GM13976 (cell line): ENCODE results near the gene SLC35G4.

Experiments
- DNase-seq: peaks from one replicate; pipeline ENCODE4 v3.0.0; 2012; ENCODE audit warnings: low spot score
- in situ Hi-C: fragments of 300-500 bp; cut with MboI; formaldehyde crosslinking; loops from one replicate; pipeline ENCODE4 v1.12.0; 2022; ENCODE audit warnings: low sequenced_read_pairs, mixed read lengths, inconsistent platforms; ENCODE audit not compliant: unreplicated experiment
- TF ChIP-seq, protein P1 (sequence below): IDR thresholded peaks from 2 replicates; pipeline ENCODE4 v1.5.1; 2012; ENCODE audit warnings: borderline replicate concordance, mild to moderate bottlenecking; ENCODE audit not compliant: insufficient read depth; ENCODE audit errors: extremely low read depth, missing control alignments, control extremely low read depth

Gene SLC35G4

GRCh38 chr18:11572201-11572600, 37.2 kb upstream of the SLC35G4 start:
- in situ Hi-C loops: loop anchor here (25.0 kb wide), 1 partner anchor 1010 kb away; no protein-coding TSS in a partner anchor
- TF ChIP-seq, protein P1, sequence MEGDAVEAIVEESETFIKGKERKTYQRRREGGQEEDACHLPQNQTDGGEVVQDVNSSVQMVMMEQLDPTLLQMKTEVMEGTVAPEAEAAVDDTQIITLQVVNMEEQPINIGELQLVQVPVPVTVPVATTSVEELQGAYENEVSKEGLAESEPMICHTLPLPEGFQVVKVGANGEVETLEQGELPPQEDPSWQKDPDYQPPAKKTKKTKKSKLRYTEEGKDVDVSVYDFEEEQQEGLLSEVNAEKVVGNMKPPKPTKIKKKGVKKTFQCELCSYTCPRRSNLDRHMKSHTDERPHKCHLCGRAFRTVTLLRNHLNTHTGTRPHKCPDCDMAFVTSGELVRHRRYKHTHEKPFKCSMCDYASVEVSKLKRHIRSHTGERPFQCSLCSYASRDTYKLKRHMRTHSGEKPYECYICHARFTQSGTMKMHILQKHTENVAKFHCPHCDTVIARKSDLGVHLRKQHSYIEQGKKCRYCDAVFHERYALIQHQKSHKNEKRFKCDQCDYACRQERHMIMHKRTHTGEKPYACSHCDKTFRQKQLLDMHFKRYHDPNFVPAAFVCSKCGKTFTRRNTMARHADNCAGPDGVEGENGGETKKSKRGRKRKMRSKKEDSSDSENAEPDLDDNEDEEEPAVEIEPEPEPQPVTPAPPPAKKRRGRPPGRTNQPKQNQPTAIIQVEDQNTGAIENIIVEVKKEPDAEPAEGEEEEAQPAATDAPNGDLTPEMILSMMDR: no peak
- DNase-seq: no peak

DNA sequence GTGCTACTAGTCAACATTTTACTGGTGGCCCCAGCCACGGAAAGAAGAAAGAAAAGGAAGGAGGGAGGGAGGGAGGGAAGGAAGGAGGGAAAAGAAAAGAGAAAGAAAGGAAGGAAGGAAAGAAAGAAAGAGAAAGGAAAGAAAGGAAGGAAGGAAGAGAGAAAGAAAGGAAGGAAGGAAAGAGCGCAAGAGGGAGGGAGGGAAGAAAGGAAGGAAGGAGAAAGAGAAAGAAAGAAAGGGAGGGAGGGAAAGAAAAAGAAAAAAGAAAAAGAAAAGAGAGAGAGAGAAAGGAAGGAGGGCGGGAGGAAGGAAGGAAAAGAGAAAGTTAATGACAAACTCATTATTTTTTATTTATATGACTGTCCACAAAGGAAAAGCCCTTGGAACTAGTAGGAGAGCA, 34.9 kb upstream of the SLC35G4 start:
- in situ Hi-C loops: loop anchor here (25.0 kb wide), 1 partner anchor 1012 kb away; no protein-coding TSS in a partner anchor
- TF ChIP-seq, protein P1: no peak
- no peak for DNase-seq

GRCh38 chr18:11577271-11578112, 31.9 kb upstream of the SLC35G4 start:
- DNase-seq: no peak
- in situ Hi-C loops: no loop called here
- TF ChIP-seq, protein P1: no peak

DNA sequence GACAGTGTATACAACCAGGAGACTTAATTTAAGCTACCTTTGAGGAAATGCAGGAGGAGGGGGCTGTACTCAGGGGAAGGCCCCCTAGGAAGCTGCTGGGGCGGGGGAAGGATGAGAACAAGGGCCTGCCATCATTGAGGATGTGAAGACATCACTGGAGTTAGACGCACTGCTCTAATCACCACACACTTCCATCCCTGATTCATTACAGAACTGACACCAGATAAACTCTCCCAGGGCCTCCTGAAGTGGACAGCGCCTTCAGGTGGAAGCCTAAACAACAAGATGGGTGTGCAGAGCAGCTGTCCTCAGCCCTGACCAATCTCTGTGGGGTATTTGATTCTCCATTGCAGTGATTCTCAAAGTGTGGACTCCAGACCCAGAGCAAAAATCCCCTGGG, 30.6 kb upstream of the SLC35G4 start:
- in situ Hi-C loops: no loop called here
- TF ChIP-seq, protein P1: no peak
- peak; percentile 38 for DNase-seq

DNA sequence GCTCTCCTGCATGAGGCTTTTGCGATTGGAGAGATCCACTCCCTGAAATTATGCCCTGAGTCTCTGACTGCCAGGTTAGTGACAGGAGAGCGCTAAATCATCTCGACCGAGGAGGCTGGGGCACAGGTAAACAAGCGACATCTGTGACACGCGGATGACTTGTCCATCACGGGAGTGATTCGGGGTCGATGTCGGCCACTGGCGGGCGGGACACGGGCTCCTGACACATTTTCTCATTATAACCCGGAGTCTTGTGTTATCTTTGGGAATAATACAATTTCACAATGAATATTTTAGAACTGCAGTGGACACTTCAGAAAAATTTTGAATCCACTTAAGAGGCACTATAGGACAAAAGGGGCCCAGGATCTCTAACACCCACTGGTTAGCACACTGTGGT, 29.5 kb upstream of the SLC35G4 start:
- in situ Hi-C loops: no loop called here
- no peak for DNase-seq
- TF ChIP-seq, protein P1: no peak

DNA sequence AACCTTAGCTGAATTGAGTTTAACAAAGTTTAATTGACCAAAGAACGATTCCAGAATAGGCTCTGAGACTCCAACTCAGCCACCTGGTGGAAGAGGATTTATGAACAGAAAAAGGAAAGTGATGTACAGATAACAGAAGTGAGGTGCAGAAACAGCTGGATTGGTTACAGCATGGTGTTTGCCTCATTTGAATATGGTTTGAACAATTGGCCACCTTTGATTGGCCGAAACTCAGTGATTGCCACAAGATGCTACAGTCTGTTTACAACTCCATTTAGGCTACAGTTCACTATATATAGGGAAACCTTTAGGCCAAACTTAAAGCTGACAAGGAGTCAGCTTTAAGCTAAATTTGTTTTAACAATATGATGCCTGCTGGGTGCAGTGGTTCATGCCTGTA, 28.1 kb upstream of the SLC35G4 start:
- TF ChIP-seq, protein P1: no peak
- in situ Hi-C loops: no loop called here
- DNase-seq: no peak

DNA sequence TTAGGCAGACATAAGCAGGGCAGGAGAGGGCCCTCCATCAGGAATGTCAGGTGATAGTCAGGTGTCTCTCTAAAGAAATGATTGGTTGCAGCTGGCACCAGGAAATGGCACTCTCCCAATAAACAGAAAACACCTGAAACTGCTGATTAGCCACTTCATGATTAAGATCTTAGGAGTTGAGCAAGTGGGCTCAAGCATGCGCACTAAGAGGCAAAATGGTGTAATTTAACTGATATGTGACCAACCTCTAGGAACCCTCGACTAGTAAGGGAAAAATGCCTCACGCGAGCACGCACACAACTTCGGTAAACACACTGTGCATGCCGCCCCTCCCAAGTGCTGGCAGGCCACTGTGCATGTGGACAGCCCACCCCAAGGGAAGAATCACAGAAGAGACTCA, 23.8 kb upstream of the SLC35G4 start:
- no peak for DNase-seq
- in situ Hi-C loops: no loop called here
- TF ChIP-seq, protein P1: no peak
